A673 (cell line): Measurements from ENCODE around the gene C16orf54.

Experiments
- CTCF ChIP-seq: fragments of 300-800, 200-600 bp; sonication (generic); conservative IDR thresholded peaks from 2 replicates; pipeline ENCODE4 v1.5.1; 2017; ENCODE audit warnings: low read depth, mild to moderate bottlenecking, antibody characterized with exemption, low read length, moderate library complexity, mixed read lengths
- EZH2 ChIP-seq: fragments of 200-600 bp; sonication (generic); IDR thresholded peaks from 2 replicates; pipeline ENCODE4 v1.6.1; 2017; ENCODE audit warnings: borderline replicate concordance, low read depth, mild to moderate bottlenecking, mixed read lengths, antibody characterized with exemption, low read length; ENCODE audit not compliant: poor library complexity, severe bottlenecking

GRCh38 chr16:29745121-29745852 is 503 bp downstream of the C16orf54 start:
- no peak for TF ChIP-seq EZH2
- TF ChIP-seq CTCF = no peak
